Upper lobe of left lung (tissue), 4 donors: ENCODE measurements around the gene PLIN4.

ENCODE experiments used
- EP300 ChIP-seq, 4 donors: sonication (generic); formaldehyde crosslinking; IDR thresholded peaks; one replicate each; pipeline ENCODE4 v1.5.1; 2017; ENCODE audit warnings: antibody characterized with exemption in 4 of 4, control low read depth in 2 of 4
- POLR2A ChIP-seq, 4 donors: fragments of 450-650 bp; IDR thresholded peaks; one replicate each; pipeline ENCODE4 v1.5.1; 2016 to 2017; ENCODE audit warnings: antibody characterized with exemption in 4 of 4, mild to moderate bottlenecking in 2 of 4
- POLR2AphosphoS5 ChIP-seq, 2 donors: sonication (generic); formaldehyde crosslinking; IDR thresholded peaks; one replicate each; pipeline ENCODE4 v1.5.1; 2017; ENCODE audit warnings: antibody characterized with exemption in 2 of 2
- TF ChIP-seq, protein P1 (sequence below), 6 experiments: fragments of 450-650 bp in 4 of 6; fragments of 200-600 bp in 2 of 6; sonication (generic) in 2 of 6; IDR thresholded peaks; one replicate each; pipeline ENCODE4 v1.5.1; 2016 to 2019; ENCODE audit warnings: antibody characterized with exemption in 6 of 6

DNA sequence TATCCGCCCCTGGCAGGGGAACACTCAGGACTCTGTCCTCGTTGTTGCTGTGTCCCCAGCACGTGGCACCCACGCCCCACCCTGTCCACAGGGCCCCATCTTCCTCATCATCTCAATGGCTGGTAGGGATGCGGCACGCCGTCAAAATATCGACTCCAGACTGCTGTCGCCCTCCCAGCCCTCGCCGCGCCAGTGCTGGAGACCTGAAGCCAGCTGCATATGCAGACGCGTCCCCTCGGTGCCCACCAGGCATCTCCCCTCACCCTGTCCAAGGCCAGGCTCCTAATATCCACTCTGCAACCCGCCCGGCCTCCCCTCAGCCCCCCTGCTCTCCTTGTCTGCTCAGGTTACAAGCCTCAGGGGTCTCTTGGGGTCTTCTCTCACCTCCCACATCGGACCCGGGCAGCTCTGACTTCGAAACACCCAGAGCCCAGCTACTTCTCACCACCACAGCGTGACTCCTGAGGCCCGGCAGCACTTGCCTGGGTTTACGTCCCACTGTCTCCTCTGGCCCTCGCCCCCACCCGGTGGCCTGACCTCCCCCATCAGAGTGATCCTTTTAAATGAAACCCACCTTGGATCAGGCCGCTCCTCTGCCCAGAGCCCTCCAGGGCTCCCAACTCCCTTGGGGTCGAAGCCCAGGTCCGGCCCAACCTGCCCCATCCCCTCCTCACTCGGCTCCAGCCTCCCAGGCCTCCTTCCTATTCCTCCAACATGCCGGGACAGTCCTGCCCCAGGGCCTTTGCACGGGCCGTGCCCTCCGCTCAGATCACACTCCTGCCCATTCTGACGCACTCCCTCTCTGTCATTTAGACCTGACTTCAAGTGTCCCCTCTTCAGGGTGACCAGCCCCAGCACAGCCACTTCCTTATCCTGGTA, 12.5 kb downstream of the PLIN4 start:
- TF ChIP-seq, protein P1, sequence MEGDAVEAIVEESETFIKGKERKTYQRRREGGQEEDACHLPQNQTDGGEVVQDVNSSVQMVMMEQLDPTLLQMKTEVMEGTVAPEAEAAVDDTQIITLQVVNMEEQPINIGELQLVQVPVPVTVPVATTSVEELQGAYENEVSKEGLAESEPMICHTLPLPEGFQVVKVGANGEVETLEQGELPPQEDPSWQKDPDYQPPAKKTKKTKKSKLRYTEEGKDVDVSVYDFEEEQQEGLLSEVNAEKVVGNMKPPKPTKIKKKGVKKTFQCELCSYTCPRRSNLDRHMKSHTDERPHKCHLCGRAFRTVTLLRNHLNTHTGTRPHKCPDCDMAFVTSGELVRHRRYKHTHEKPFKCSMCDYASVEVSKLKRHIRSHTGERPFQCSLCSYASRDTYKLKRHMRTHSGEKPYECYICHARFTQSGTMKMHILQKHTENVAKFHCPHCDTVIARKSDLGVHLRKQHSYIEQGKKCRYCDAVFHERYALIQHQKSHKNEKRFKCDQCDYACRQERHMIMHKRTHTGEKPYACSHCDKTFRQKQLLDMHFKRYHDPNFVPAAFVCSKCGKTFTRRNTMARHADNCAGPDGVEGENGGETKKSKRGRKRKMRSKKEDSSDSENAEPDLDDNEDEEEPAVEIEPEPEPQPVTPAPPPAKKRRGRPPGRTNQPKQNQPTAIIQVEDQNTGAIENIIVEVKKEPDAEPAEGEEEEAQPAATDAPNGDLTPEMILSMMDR (IDR thresholded peaks at IDR 0.05): no peak
- no peak for TF ChIP-seq POLR2A (IDR thresholded peaks at IDR 0.05)
- TF ChIP-seq EP300 (IDR thresholded peaks at IDR 0.05): no peak
- no peak for TF ChIP-seq POLR2AphosphoS5 (IDR thresholded peaks at IDR 0.05)
